HG02840 (cell line): ENCODE measurements around the gene UNC5C.
"Not testable (repeated sequence)": the region's sequence is repeated elsewhere in the genome, so short reads cannot be mapped to it uniquely, and the experiment has no call there.

ENCODE experiments used
- ATAC-seq: cut with Tn5 transposase; IDR thresholded peaks from one replicate; pipeline ENCODE4 v1.9.1; 2021; ENCODE audit warnings: mild to moderate bottlenecking, moderate library complexity, moderate number of reproducible peaks; ENCODE audit not compliant: unreplicated experiment, low FRiP score

Gene UNC5C

GRCh38 chr4:95191537-95191936 lies 357.2 kb downstream of the UNC5C start:
- ATAC-seq: no peak

GRCh38 chr4:95190751-95191436 lies 357.9 kb downstream of the UNC5C start:
- ATAC-seq: no peak

- ATAC-seq: no peak
Measured at GRCh38 chr4:95188701-95189370, 359.9 kb downstream of the UNC5C start.

GRCh38 chr4:95186666-95187065 lies 362.1 kb downstream of the UNC5C start:
- ATAC-seq: no peak

- no peak for ATAC-seq
Measured at GRCh38 chr4:95183656-95184408, 364.9 kb downstream of the UNC5C start.

- ATAC-seq: no peak
Measured at GRCh38 chr4:95181996-95182306, 366.8 kb downstream of the UNC5C start.

GRCh38 chr4:95181243-95181995 lies 367.4 kb downstream of the UNC5C start:
- ATAC-seq: no peak

GRCh38 chr4:95180531-95181242 lies 368.1 kb downstream of the UNC5C start:
- ATAC-seq: no peak

- ATAC-seq: no peak
Measured at GRCh38 chr4:95178938-95179337, 369.8 kb downstream of the UNC5C start.

- not testable (repeated sequence) for ATAC-seq
Measured at GRCh38 chr4:95171377-95171776, 377.4 kb downstream of the UNC5C start.

GRCh38 chr4:95170176-95170575 lies 378.6 kb downstream of the UNC5C start:
- ATAC-seq: no peak

GRCh38 chr4:95167805-95168204 lies 381.0 kb downstream of the UNC5C start:
- no peak for ATAC-seq

- ATAC-seq: no peak
Measured at GRCh38 chr4:95165926-95166524, 382.7 kb downstream of the UNC5C start.

- ATAC-seq: no peak
Measured at GRCh38 chr4:95162867-95163266, 385.9 kb downstream of the UNC5C start.

GRCh38 chr4:95161781-95162469 lies 386.8 kb downstream of the UNC5C start:
- ATAC-seq: no peak

GRCh38 chr4:95159384-95159783 lies 389.4 kb downstream of the UNC5C start:
- no peak for ATAC-seq

GRCh38 chr4:95158626-95159025 lies 390.1 kb downstream of the UNC5C start:
- no peak for ATAC-seq

- no peak for ATAC-seq
Measured at GRCh38 chr4:95158045-95158444, 390.7 kb downstream of the UNC5C start.

GRCh38 chr4:95157596-95157995 lies 391.2 kb downstream of the UNC5C start:
- no peak for ATAC-seq

GRCh38 chr4:95156452-95156765 lies 392.4 kb downstream of the UNC5C start:
- no peak for ATAC-seq
